CD14-positive monocyte (primary cell): ENCODE data around the gene UBAP2L. TPM values are rescaled to one million over a fixed set of nuclear protein-coding genes. Genes with fewer than 3 reads are reported as not detected.

Source experiments
- DNase-seq, 3 donors: peaks; one replicate each; pipeline ENCODE4 v3.0.0-alpha.2; 2011 to 2022
- H2AFZ ChIP-seq: 2 replicates; pipeline ENCODE4 v1.6.0; 2012; ENCODE audit warnings: mild to moderate bottlenecking, low read depth, low read length, inconsistent platforms; ENCODE audit not compliant: insufficient read depth, poor library complexity, severe bottlenecking
- H3K27ac ChIP-seq, 2 donors: 1 replicate in 1 of 2; 2 replicates in 1 of 2; pipeline ENCODE4 v1.5.1; 2012 to 2013; ENCODE audit warnings: low read length in 2 of 2, control low read depth in 1 of 2, inconsistent platforms in 1 of 2, low read depth in 1 of 2, mild to moderate bottlenecking in 1 of 2
- H3K27me3 ChIP-seq, 2 donors: one replicate each; pipeline versions ENCODE4 v1.6.0 to v1.6.1; 2011 to 2013; ENCODE audit warnings: low read length in 2 of 2; ENCODE audit not compliant: control insufficient read depth in 2 of 2, insufficient read depth in 2 of 2
- H3K36me3 ChIP-seq, 2 donors: replicated peaks in 1 of 2; 1 replicate in 1 of 2; 2 replicates in 1 of 2; pipeline versions ENCODE4 v1.5.1 to v1.6.1; 2012 to 2013; ENCODE audit warnings: low read length in 2 of 2, control low read depth in 1 of 2, inconsistent platforms in 1 of 2, mild to moderate bottlenecking in 1 of 2; ENCODE audit not compliant: insufficient read depth in 2 of 2, control insufficient read depth in 1 of 2
- H3K4me1 ChIP-seq, 2 donors: 1 replicate in 1 of 2; 2 replicates in 1 of 2; pipeline versions ENCODE4 v1.5.1 to v1.6.1; 2012 to 2013; ENCODE audit warnings: low read length in 2 of 2, control low read depth in 1 of 2, inconsistent platforms in 1 of 2, mild to moderate bottlenecking in 1 of 2, moderate library complexity in 1 of 2; ENCODE audit not compliant: insufficient read depth in 2 of 2, control insufficient read depth in 1 of 2
- H3K4me2 ChIP-seq: replicated peaks from 2 replicates; pipeline ENCODE3; 2012; ENCODE audit warnings: low read length, moderate library complexity, mild to moderate bottlenecking; ENCODE audit not compliant: poor library complexity, severe bottlenecking; ENCODE audit errors: extremely low read depth
- H3K4me3 ChIP-seq, 3 experiments: fragments of 200-600 bp in 1 of 3; sonication (generic) in 1 of 3; replicated peaks in 1 of 3; 1 replicate in 2 of 3; 2 replicates in 1 of 3; pipeline ENCODE4 v1.5.1; 2011 to 2013; ENCODE audit warnings: low read length in 3 of 3, mild to moderate bottlenecking in 3 of 3, control low read depth in 2 of 3, low read depth in 2 of 3, inconsistent platforms in 1 of 3, moderate library complexity in 1 of 3
- H3K79me2 ChIP-seq: 2 replicates; pipeline ENCODE4 v1.6.0; 2012; ENCODE audit warnings: mild to moderate bottlenecking, control low read depth, inconsistent platforms, low read length, moderate library complexity; ENCODE audit not compliant: insufficient read depth
- H3K9ac ChIP-seq: 2 replicates; pipeline ENCODE4 v1.6.0; 2017; ENCODE audit warnings: low read length, mild to moderate bottlenecking; ENCODE audit not compliant: insufficient read depth, poor library complexity, severe bottlenecking
- H3K9me3 ChIP-seq, 2 donors: replicated peaks in 1 of 2; 1 replicate in 1 of 2; 2 replicates in 1 of 2; pipeline versions ENCODE4 v1.5.1 to v1.6.1; 2012 to 2013; ENCODE audit warnings: low read length in 2 of 2, control low read depth in 1 of 2; ENCODE audit not compliant: control insufficient read depth in 1 of 2, insufficient read depth in 1 of 2
- H4K20me1 ChIP-seq: 2 replicates; pipeline ENCODE4 v1.6.0; 2012; ENCODE audit warnings: mild to moderate bottlenecking, low read length, control low read depth, moderate library complexity; ENCODE audit not compliant: insufficient read depth
- H3K27ac Mint-ChIP-seq, 7 donors: one replicate each; pipeline ENCODE4 v1.8.0; 2020; ENCODE audit warnings: mild to moderate bottlenecking in 7 of 7, mixed read lengths in 7 of 7, moderate library complexity in 6 of 7, inconsistent platforms in 2 of 7
- H3K27me3 Mint-ChIP-seq, 3 donors: one replicate each; pipeline ENCODE4 v1.8.0; 2021 to 2022; ENCODE audit warnings: low read depth in 3 of 3, mild to moderate bottlenecking in 3 of 3, mixed read lengths in 3 of 3, moderate library complexity in 3 of 3, inconsistent platforms in 1 of 3
- H3K36me3 Mint-ChIP-seq, 2 donors: one replicate each; pipeline ENCODE4 v1.8.0; 2020; ENCODE audit warnings: mixed read lengths in 2 of 2, inconsistent platforms in 1 of 2, mild to moderate bottlenecking in 1 of 2
- H3K4me1 Mint-ChIP-seq: one replicate; pipeline ENCODE4 v1.8.0; 2020; ENCODE audit warnings: mild to moderate bottlenecking, mixed read lengths
- H3K4me3 Mint-ChIP-seq, 2 donors: one replicate each; pipeline ENCODE4 v1.8.0; 2020; ENCODE audit warnings: mild to moderate bottlenecking in 2 of 2, mixed read lengths in 2 of 2, moderate library complexity in 1 of 2
- H3K9me3 Mint-ChIP-seq, 7 donors: one replicate each; pipeline ENCODE4 v1.8.0; 2020 to 2022; ENCODE audit warnings: mixed read lengths in 7 of 7, mild to moderate bottlenecking in 6 of 7, moderate library complexity in 6 of 7, inconsistent platforms in 2 of 7
- CTCF ChIP-seq: fragments of 200-600 bp; IDR thresholded peaks from one replicate; pipeline ENCODE4 v1.8.0; 2022; ENCODE audit warnings: antibody characterized with exemption, mild to moderate bottlenecking
- WGBS: methylation state at CpG from one replicate; pipeline ENCODE4 v1.1.5; 2013; ENCODE audit warnings: missing lambda C conversion rate; ENCODE audit not compliant: insufficient coverage; 5-methylcytosine and 5-hydroxymethylcytosine counted together
- intact Hi-C, 2 donors: fragments of 100-400 bp; cut with micrococcal nuclease; formaldehyde crosslinking; loops; one replicate each; pipeline versions ENCODE4 v1.15.0 to v1.15.1; 2023
- polyA plus RNA-seq, 3 donors: library from polyadenylated mRNA; depleted of rRNA in 1 of 3; unstranded in 2 of 3; stranded (reverse) in 1 of 3; fragments of 300-500 nt in 2 of 3; fragments of >200 nt in 1 of 3; fragmentation: Illumina TruSeq in 2 of 3; gene quantifications; 1 replicate in 2 of 3; 2 replicates in 1 of 3; pipeline ENCODE4 v1.2.3, GENCODE V29; 2012 to 2021

Gene UBAP2L
- polyA plus RNA-seq, 3 donors, result 40.1 to 200 (median 46.8) TPM

DNA sequence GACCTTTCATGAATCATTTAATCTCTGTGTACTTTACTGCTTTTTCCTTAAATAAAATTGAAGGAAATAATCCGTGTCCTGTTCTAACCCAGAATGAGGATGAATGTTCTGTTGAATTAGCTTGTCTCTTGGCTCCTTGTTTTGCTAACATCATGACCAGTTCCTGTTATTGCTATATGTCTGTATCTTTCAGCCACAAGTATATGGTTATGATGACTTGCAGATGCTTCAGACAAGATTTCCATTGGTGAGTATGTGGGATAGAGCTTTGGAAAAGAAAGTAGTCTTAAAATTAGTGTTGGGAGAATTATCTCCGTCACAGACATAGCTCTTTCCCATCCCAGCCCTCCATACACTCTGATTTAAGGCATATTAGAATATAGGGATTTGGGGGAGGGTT is 38.0 kb downstream of the UBAP2L start:
- Mint-ChIP-seq H3K9me3 (no peaks in the 10 kb centered on the region), H3K4me1 (no peaks in the 10 kb centered on the region), H3K27ac (no peak overlapping the region), H3K4me3 (no peak overlapping the region), H3K27me3 (no peaks in the 10 kb centered on the region), H3K36me3 (peaks cover 98 to 100% of the 10 kb centered on the region in 2 donors)
- Histone ChIP-seq H3K4me1 (no peaks in the 10 kb centered on the region), H3K27ac (no peak overlapping the region), H3K9ac (no peak overlapping the region), H3K27me3 (no peaks in the 10 kb centered on the region), H3K4me2 (no peak overlapping the region), H3K9me3 (no peaks in the 10 kb centered on the region), H3K79me2 (no peaks in the 10 kb centered on the region), H3K36me3 (peaks cover 100% of the 10 kb centered on the region in 2 donors), H2AFZ (no peak overlapping the region), H4K20me1 (peaks cover 19% of the 10 kb centered on the region), H3K4me3 (no peak overlapping the region)
- intact Hi-C loops, result no loop called here
- TF ChIP-seq CTCF, result no peak
- no peak for DNase-seq
- WGBS, result no CpG with 5 or more reads among the region's 2 CpGs

GRCh38 chr1:154260127-154260526 is 39.4 kb downstream of the UBAP2L start:
- Histone ChIP-seq H3K27me3 (no peaks in the 10 kb centered on the region), H4K20me1 (peaks cover 16% of the 10 kb centered on the region), H3K9me3 (no peaks in the 10 kb centered on the region), H3K9ac (no peak overlapping the region), H3K27ac (no peak overlapping the region), H3K4me3 (no peak overlapping the region), H3K4me2 (no peak overlapping the region), H2AFZ (no peak overlapping the region), H3K36me3 (peaks cover 94% of the 10 kb centered on the region in 2 donors), H3K4me1 (peaks cover 3 to 6% of the 10 kb centered on the region in 2 donors), H3K79me2 (no peaks in the 10 kb centered on the region)
- no peak for TF ChIP-seq CTCF
- Mint-ChIP-seq H3K36me3 (peaks cover 92 to 95% of the 10 kb centered on the region in 2 donors), H3K27me3 (no peaks in the 10 kb centered on the region), H3K27ac (peak overlapping the region in 1 of 7 donors; percentile 4), H3K4me3 (no peak overlapping the region), H3K4me1 (peaks cover 8% of the 10 kb centered on the region), H3K9me3 (no peaks in the 10 kb centered on the region)
- no peak for DNase-seq
- intact Hi-C loops, result no loop called here
- WGBS, result no CpG with 5 or more reads among the region's 1 CpG
